HL-60 (cell line): ENCODE measurements around the gene MVK.

Source experiments
- CTCF ChIP-seq: IDR thresholded peaks from one replicate; pipeline ENCODE4 v1.5.1; 2011; ENCODE audit warnings: low read length, control low read depth, inconsistent platforms; ENCODE audit not compliant: insufficient read depth
- POLR2AphosphoS5 ChIP-seq: IDR thresholded peaks from 2 replicates; pipeline ENCODE4 v1.6.1; 2012; ENCODE audit warnings: low read depth
- SPI1 ChIP-seq: IDR thresholded peaks from 2 replicates; pipeline ENCODE4 v1.6.1; 2012; ENCODE audit warnings: low read depth, mild to moderate bottlenecking, borderline replicate concordance

DNA sequence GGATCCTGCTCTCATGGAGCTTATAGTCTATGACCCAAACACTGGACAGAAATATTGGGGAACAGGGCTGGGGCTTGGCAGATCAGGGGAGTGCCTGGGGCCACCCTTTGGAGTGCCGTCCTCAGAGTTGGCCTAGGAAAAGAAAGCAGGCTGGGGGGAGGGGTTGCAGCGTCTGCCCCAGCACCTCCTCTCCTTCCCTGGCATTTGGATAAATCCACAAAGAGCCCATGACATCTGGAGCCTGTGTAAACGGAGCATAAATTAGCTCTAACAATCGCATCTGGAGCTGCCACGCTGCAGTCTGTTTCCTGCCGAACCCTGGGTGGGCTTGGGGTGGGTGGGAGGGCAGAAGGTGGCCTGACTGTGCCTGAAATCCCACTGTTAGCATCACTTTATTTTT is 63.8 kb downstream of the MVK start:
- TF ChIP-seq CTCF (no peak), POLR2AphosphoS5 (no peak), SPI1 (no peak)
